Loucy (cell line): Measurements from ENCODE around the gene GALNT18.

Source experiments
- H2AFZ ChIP-seq: fragments of 200-600 bp; sonication (generic); 2 replicates; pipeline ENCODE4 v1.6.0; 2016; ENCODE audit warnings: antibody characterized with exemption, mild to moderate bottlenecking, low read length, moderate library complexity
- H3F3A ChIP-seq: fragments of 200-600 bp; 2 replicates; pipeline ENCODE4 v1.6.0; 2016; ENCODE audit warnings: antibody characterized with exemption, low read depth, mild to moderate bottlenecking
- H3K27me3 ChIP-seq: fragments of 200-600 bp; sonication (generic); 2 replicates; pipeline ENCODE4 v1.6.1; 2014; ENCODE audit warnings: low read length, mild to moderate bottlenecking; ENCODE audit not compliant: insufficient read depth, poor library complexity, severe bottlenecking
- H3K36me3 ChIP-seq: fragments of 200-600 bp; sonication (generic); 2 replicates; pipeline ENCODE4 v1.6.1; 2016; ENCODE audit warnings: low read length; ENCODE audit not compliant: insufficient read depth
- H3K4me1 ChIP-seq: fragments of 200-600 bp; sonication (generic); 2 replicates; pipeline ENCODE4 v1.5.1; 2014; ENCODE audit warnings: low read length, mild to moderate bottlenecking; ENCODE audit not compliant: insufficient read depth, poor library complexity, severe bottlenecking
- H3K4me2 ChIP-seq: fragments of 200-600 bp; sonication (generic); 2 replicates; pipeline ENCODE4 v1.6.0; 2014; ENCODE audit warnings: antibody characterized with exemption, low read length, low read depth, mild to moderate bottlenecking; ENCODE audit not compliant: poor library complexity, severe bottlenecking
- H3K4me3 ChIP-seq: fragments of 200-600 bp; sonication (generic); 2 replicates; pipeline ENCODE4 v1.5.1; 2014; ENCODE audit warnings: low read length, mild to moderate bottlenecking, mixed read lengths; ENCODE audit not compliant: poor library complexity, severe bottlenecking
- H3K79me2 ChIP-seq: fragments of 200-600 bp; sonication (generic); 2 replicates; pipeline ENCODE4 v1.6.1; 2014; ENCODE audit warnings: low read length; ENCODE audit not compliant: insufficient read depth
- H3K9ac ChIP-seq: fragments of 200-600 bp; sonication (generic); 2 replicates; pipeline ENCODE4 v1.6.0; 2014; ENCODE audit warnings: mild to moderate bottlenecking, low read depth, low read length, moderate library complexity; ENCODE audit not compliant: poor library complexity, severe bottlenecking
- H3K9me2 ChIP-seq: fragments of 200-600 bp; sonication (generic); replicated peaks from 2 replicates; pipeline ENCODE4 v1.6.1; 2016; ENCODE audit warnings: low read depth, low read length, mixed read lengths
- H3K9me3 ChIP-seq: fragments of 200-600 bp; sonication (generic); 2 replicates; pipeline ENCODE4 v1.6.1; 2014; ENCODE audit warnings: mild to moderate bottlenecking, antibody characterized with exemption, low read length, low read depth; ENCODE audit not compliant: insufficient read depth
- H4K20me1 ChIP-seq: fragments of 200-600 bp; sonication (generic); 2 replicates; pipeline ENCODE4 v1.6.0; 2014; ENCODE audit warnings: antibody characterized with exemption, low read length, mild to moderate bottlenecking; ENCODE audit not compliant: insufficient read depth, poor library complexity, severe bottlenecking
- EZH2phosphoT487 ChIP-seq: fragments of 200-600 bp; IDR thresholded peaks from 2 replicates; pipeline ENCODE4 v1.6.1; 2018; ENCODE audit warnings: antibody characterized with exemption, mild to moderate bottlenecking, moderate library complexity, borderline replicate concordance
- TF ChIP-seq, protein P1 (sequence below): fragments of 200-600 bp; sonication (generic); conservative IDR thresholded peaks from 2 replicates; pipeline ENCODE4 v1.5.1; 2014; ENCODE audit warnings: mild to moderate bottlenecking, antibody characterized with exemption, low read length

GALNT18 gene

DNA sequence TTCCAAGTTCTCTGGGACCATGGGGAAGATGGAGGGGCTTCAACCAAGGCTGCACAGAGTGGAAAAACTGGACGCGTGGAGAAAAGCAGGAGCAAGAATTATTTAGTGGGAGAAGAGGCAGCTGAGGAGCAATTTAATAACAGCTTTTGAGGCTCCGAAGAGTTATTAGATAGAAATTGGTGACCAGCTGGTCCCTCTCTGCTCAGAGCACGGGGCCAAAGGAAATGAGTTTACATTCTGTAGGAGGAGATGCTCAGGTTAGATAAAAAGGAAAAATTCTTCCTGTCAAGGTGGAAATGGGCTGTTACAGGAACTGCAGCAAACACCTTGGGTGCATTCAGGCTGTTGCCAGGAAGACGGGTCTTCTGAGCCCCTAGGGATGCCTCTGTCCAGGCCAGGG is 47.0 kb upstream of the GALNT18 start:
- TF ChIP-seq, protein P1, sequence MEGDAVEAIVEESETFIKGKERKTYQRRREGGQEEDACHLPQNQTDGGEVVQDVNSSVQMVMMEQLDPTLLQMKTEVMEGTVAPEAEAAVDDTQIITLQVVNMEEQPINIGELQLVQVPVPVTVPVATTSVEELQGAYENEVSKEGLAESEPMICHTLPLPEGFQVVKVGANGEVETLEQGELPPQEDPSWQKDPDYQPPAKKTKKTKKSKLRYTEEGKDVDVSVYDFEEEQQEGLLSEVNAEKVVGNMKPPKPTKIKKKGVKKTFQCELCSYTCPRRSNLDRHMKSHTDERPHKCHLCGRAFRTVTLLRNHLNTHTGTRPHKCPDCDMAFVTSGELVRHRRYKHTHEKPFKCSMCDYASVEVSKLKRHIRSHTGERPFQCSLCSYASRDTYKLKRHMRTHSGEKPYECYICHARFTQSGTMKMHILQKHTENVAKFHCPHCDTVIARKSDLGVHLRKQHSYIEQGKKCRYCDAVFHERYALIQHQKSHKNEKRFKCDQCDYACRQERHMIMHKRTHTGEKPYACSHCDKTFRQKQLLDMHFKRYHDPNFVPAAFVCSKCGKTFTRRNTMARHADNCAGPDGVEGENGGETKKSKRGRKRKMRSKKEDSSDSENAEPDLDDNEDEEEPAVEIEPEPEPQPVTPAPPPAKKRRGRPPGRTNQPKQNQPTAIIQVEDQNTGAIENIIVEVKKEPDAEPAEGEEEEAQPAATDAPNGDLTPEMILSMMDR, result no peak
- TF ChIP-seq EZH2phosphoT487, result no peak
- H3K36me3 ChIP-seq, result no peaks in the 10 kb centered on the region
- H3K79me2 ChIP-seq, result no peaks in the 10 kb centered on the region
- no peaks in the 10 kb centered on the region for H3K9me2 ChIP-seq
- H3K27me3 ChIP-seq, result no peaks in the 10 kb centered on the region
- no peak overlapping the region for H3K9ac ChIP-seq
- H3K4me3 ChIP-seq, result no peak overlapping the region
- H3F3A ChIP-seq, result no peaks in the 10 kb centered on the region
- peak overlapping the region; percentile 39 for H3K4me2 ChIP-seq
- no peaks in the 10 kb centered on the region for H3K9me3 ChIP-seq
- peaks cover 13% of the 10 kb centered on the region for H3K4me1 ChIP-seq
- H4K20me1 ChIP-seq, result no peaks in the 10 kb centered on the region
- H2AFZ ChIP-seq, result no peak overlapping the region

GRCh38 chr11:11668274-11668673 is 46.5 kb upstream of the GALNT18 start:
- Histone ChIP-seq H4K20me1 (no peaks in the 10 kb centered on the region), H3K4me3 (no peak overlapping the region), H3K9me3 (no peaks in the 10 kb centered on the region), H3K36me3 (no peaks in the 10 kb centered on the region), H3K4me2 (peak overlapping the region; percentile 39), H3K79me2 (no peaks in the 10 kb centered on the region), H2AFZ (peak overlapping the region; percentile 61), H3K9ac (no peak overlapping the region), H3K4me1 (peaks cover 13% of the 10 kb centered on the region), H3K27me3 (no peaks in the 10 kb centered on the region), H3K9me2 (no peaks in the 10 kb centered on the region), H3F3A (no peaks in the 10 kb centered on the region)
- TF ChIP-seq, protein P1, result no peak
- no peak for TF ChIP-seq EZH2phosphoT487

- H3K9me2 ChIP-seq, result no peaks in the 10 kb centered on the region
- H4K20me1 ChIP-seq, result no peaks in the 10 kb centered on the region
- no peak overlapping the region for H3K4me2 ChIP-seq
- no peak for TF ChIP-seq EZH2phosphoT487
- TF ChIP-seq, protein P1, result peak; percentile 37
- no peak overlapping the region for H3K9ac ChIP-seq
- H3K36me3 ChIP-seq, result no peaks in the 10 kb centered on the region
- H3K4me1 ChIP-seq, result peaks cover 13% of the 10 kb centered on the region
- H3F3A ChIP-seq, result no peaks in the 10 kb centered on the region
- no peak overlapping the region for H2AFZ ChIP-seq
- no peaks in the 10 kb centered on the region for H3K9me3 ChIP-seq
- H3K79me2 ChIP-seq, result no peaks in the 10 kb centered on the region
- no peak overlapping the region for H3K4me3 ChIP-seq
- no peaks in the 10 kb centered on the region for H3K27me3 ChIP-seq
These were observed 45.3 kb upstream of the GALNT18 start for GRCh38 chr11:11667056-11667455.
